Measurements from ENCODE around the gene CPSF4L. TPM values are rescaled to one million over a fixed set of nuclear protein-coding genes. Genes with fewer than 3 reads are reported as not detected.
A peak's percentile ranks its signal among the peaks of the same experiment; 100 is the strongest.

Gene CPSF4L
- total and polyA plus RNA-seq, 2 of the 13 experiments (the other 11 are each of a cell fraction or from before 2014, with no cell fraction given) = 0.73 to 1.6 TPM

- TF ChIP-seq ZNF557 (CRISPR knock-in tag; IDR thresholded peaks at IDR 0.05) (no peak), NFKB2 (CRISPR knock-in tag; IDR thresholded peaks at IDR 0.05; ENCODE audit: borderline replicate concordance) (no peak; the same call in 1 of the 2 replicates), HNRNPH1 (optimal IDR thresholded peaks at IDR 0.05; ENCODE audit: low read depth, low read length) (no peak), MTA1 (CRISPR knock-in tag; IDR thresholded peaks at IDR 0.05; ENCODE audit: borderline replicate concordance) (0 out of 2 replicates have a peak, but pooled peaks have one; percentile 2), ZBTB7B (CRISPR knock-in tag; IDR thresholded peaks at IDR 0.05) (no peak), ZBTB2 (CRISPR knock-in tag; IDR thresholded peaks at IDR 0.05; ENCODE audit: low read depth) (0 out of 2 replicates have a peak, but pooled peaks have one; percentile 11), CHD4 (IDR thresholded peaks at IDR 0.05; ENCODE audit: borderline replicate concordance, low read length) (peak; percentile 95; the same call in 1 of the 2 replicates), SAFB2 (CRISPR knock-in tag; IDR thresholded peaks at IDR 0.05; ENCODE audit: borderline replicate concordance, low read depth) (no peak), ZNF644 (CRISPR knock-in tag; IDR thresholded peaks at IDR 0.05; ENCODE audit: low read depth) (no peak), HNF1B (CRISPR knock-in tag; IDR thresholded peaks at IDR 0.05) (no peak; the same call in 1 of the 2 replicates), TBX2 (CRISPR knock-in tag; IDR thresholded peaks at IDR 0.05; ENCODE audit: borderline replicate concordance) (no peak; the same call in none of the 2 replicates), NR2F2 (IDR thresholded peaks at IDR 0.05; ENCODE audit: borderline replicate concordance, low read depth) (peak; percentile 7; the same call in 1 of the 2 replicates)
- TF ChIP-seq, protein P1, sequence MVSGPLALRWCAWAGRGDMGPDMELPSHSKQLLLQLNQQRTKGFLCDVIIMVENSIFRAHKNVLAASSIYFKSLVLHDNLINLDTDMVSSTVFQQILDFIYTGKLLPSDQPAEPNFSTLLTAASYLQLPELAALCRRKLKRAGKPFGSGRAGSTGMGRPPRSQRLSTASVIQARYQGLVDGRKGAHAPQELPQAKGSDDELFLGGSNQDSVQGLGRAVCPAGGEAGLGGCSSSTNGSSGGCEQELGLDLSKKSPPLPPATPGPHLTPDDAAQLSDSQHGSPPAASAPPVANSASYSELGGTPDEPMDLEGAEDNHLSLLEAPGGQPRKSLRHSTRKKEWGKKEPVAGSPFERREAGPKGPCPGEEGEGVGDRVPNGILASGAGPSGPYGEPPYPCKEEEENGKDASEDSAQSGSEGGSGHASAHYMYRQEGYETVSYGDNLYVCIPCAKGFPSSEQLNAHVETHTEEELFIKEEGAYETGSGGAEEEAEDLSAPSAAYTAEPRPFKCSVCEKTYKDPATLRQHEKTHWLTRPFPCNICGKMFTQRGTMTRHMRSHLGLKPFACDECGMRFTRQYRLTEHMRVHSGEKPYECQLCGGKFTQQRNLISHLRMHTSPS (CRISPR knock-in tag; IDR thresholded peaks at IDR 0.05; ENCODE audit: low read depth) = 0 out of 2 replicates have a peak, but pooled peaks have one; percentile 3
- TF ChIP-seq, protein P2, sequence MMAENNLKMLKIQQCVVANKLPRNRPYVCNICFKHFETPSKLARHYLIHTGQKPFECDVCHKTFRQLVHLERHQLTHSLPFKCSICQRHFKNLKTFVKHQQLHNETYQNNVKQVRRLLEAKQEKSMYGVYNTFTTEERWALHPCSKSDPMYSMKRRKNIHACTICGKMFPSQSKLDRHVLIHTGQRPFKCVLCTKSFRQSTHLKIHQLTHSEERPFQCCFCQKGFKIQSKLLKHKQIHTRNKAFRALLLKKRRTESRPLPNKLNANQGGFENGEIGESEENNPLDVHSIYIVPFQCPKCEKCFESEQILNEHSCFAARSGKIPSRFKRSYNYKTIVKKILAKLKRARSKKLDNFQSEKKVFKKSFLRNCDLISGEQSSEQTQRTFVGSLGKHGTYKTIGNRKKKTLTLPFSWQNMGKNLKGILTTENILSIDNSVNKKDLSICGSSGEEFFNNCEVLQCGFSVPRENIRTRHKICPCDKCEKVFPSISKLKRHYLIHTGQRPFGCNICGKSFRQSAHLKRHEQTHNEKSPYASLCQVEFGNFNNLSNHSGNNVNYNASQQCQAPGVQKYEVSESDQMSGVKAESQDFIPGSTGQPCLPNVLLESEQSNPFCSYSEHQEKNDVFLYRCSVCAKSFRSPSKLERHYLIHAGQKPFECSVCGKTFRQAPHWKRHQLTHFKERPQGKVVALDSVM (CRISPR knock-in tag; IDR thresholded peaks at IDR 0.05) = 0 out of 2 replicates have a peak, but pooled peaks have one; percentile 5
Observed at GRCh38 chr17:73262676-73263642, 1.3 kb upstream of the CPSF4L start (continued).

Measured in HepG2 (cell line).